ENCODE results near the gene INPP5D.
"Not testable (repeated sequence)": the region's sequence is repeated elsewhere in the genome, so short reads cannot be mapped to it uniquely, and the experiment has no call there.

Gene INPP5D

DNA sequence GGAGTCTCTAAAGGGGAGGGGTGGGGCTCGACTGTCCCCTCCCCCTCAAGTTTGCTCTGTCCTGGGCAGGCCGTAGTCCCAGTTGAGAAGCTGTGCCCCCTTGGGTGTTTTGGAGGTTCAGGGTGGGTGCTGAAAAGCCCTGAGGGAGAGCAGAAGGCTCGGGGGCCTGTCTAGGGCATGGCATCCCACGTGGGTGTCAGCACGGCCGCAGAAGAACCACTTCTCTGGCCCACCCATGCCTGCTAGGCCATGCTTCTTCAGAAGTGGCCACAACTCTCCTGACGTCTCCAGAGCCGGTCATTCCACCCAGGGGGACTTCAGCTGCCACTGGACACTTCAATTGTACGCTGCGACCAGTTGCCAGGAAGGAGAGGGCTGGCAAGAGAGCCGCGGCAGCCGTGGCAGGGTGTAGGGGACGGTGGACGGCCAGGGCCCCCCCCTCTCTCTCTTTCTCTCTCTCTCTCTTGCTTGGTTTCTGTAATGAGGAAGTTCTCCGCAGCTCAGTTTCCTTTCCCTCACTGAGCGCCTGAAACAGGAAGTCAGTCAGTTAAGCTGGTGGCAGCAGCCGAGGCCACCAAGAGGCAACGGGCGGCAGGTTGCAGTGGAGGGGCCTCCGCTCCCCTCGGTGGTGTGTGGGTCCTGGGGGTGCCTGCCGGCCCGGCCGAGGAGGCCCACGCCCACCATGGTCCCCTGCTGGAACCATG is at the start of gene INPP5D:
TSS of gene INPP5D (plus strand) at position 546 of the 704 bp plus-strand sequence. CDS start at position 683, 137 bp downstream.
- no peak for DNase-seq

- DNase-seq, result no peak
Measured at GRCh38 chr2:233010569-233011267, 49.4 kb upstream of the INPP5D start.

- no peak for DNase-seq
Measured at GRCh38 chr2:233011268-233011650, 48.9 kb upstream of the INPP5D start.

- no peak for DNase-seq
Measured at GRCh38 chr2:233011702-233012131, 48.4 kb upstream of the INPP5D start.

- no peak for DNase-seq
Measured at GRCh38 chr2:233012301-233012971, 47.7 kb upstream of the INPP5D start.

DNA sequence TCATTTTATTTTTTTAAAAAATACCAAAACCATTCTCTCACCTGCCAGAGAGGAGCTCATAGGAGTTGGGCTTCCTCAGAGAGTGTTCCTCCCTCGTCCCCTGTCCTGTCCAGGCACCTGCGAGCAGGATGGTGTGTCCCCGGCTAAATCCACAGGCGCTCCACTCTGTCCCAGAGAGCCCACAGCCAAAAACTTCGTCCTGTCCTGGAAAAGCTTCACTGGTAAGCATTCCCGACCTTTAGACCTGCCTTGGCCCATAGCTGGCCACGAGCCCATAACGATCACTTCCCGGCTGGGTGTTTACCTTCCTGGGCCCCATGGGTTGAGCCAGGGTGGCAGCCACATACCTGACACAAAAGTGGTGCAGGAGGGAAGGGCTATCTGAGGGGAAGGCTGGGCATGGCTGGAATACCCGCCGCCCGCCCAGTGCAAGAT is 47.1 kb upstream of the INPP5D start, which contains the start of gene NGEF:
TSS of gene NGEF (minus strand) at position 230 of the 435 bp plus-strand sequence. CDS start 38,366 bp downstream, outside the sequence.
- DNase-seq, result no peak

DNA sequence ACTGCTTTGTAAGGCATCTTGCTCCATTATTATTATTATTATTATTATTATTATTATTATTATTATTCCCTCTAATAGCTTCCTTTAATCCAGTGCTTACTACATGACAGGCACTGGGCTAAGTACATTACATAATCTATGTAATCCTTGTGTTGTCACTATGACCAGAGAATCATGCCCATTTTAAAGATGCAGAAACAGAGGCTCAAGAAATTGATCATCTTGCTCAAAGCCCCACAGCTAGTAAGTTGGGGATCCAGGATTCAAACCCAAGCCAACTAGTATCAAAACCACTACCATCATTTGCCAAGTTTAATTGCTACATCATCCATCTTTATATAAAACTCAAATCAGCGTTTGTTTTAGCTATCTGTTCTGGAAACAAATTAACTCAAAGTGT is 46.5 kb upstream of the INPP5D start:
- DNase-seq, result no peak

- DNase-seq, result no peak
Measured at GRCh38 chr2:233015019-233015645, 45.0 kb upstream of the INPP5D start.

DNA sequence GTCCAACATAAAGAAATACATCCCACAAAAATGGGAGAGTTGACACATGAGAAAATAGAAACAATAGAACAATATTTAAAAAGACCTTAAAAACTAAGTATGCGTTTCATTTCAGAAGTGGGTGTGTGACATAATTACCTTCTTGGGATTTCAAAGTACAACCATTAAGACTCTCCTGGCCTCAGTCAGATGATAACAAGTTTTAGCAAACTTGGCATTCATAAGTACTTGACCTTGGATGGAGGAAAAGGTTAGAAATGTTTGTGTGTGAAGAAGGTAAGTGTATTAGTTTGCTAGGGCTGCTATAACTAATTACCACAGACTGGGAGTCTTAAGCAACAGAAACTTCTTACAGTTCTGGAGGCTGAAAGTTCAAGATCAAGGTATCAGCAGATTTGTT is 42.2 kb upstream of the INPP5D start:
- DNase-seq, result no peak

DNA sequence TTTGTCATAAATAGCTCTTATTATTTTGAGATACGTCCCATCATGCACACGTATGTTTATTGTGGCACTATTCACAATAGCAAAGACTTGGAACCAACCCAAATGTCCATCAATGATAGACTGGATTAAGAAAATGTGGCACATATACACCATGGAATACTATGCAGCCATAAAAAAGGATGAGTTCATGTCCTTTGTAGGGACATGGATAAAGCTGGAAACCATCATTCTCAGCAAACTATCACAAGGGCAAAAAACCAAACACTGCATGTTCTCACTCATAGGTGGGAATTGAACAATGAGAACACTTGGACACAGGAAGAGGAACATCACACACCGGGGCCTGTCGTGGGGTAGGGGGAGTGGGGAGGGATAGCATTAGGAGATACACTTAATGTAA is 40.5 kb upstream of the INPP5D start:
- not testable (repeated sequence) for DNase-seq

GRCh38 chr2:233020454-233020853 is 39.7 kb upstream of the INPP5D start:
- DNase-seq, result no peak

GRCh38 chr2:233021771-233022170 is 38.4 kb upstream of the INPP5D start:
- DNase-seq, result no peak

- no peak for DNase-seq
Measured at GRCh38 chr2:233022561-233022960, 37.6 kb upstream of the INPP5D start.

DNA sequence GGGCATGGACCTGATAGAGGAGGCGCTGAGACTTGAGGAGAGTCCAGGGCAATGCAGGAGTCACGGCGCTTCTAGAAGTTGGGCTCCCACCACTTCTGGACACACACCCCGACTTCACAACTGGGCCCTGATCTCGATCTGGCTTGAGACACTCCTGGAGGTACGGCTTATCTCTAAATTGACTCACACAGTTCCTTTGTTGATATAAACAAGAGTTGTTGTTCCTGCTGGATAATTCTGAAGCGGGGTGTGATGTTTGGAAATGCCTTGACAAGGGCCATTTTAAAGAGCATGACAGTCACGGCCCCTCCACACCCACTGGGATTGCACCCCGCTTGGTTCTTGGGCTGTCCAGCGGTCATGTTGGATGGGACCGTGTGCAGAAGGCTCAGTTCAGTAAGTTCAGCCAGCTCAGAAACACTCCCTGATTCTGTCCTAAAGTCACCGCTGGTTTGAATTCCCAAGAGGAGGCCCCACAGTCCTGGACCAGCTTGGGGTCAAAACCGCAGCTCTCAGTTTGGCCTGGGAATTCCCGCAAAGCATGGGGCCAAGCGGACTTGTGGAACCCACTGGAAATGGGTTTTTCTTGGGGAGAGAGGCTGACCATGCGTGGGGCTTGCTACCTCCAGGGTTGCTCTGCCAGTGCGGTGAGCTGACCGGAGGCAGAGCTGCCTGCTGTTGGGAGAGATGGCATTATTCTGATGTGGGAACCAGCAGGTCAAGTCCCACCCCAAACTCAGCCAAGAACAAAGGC is 37.0 kb upstream of the INPP5D start:
- no peak for DNase-seq

- no peak for DNase-seq
Measured at GRCh38 chr2:233023761-233024410, 36.3 kb upstream of the INPP5D start.

- no peak for DNase-seq
Measured at GRCh38 chr2:233025706-233026105, 34.4 kb upstream of the INPP5D start.

DNA sequence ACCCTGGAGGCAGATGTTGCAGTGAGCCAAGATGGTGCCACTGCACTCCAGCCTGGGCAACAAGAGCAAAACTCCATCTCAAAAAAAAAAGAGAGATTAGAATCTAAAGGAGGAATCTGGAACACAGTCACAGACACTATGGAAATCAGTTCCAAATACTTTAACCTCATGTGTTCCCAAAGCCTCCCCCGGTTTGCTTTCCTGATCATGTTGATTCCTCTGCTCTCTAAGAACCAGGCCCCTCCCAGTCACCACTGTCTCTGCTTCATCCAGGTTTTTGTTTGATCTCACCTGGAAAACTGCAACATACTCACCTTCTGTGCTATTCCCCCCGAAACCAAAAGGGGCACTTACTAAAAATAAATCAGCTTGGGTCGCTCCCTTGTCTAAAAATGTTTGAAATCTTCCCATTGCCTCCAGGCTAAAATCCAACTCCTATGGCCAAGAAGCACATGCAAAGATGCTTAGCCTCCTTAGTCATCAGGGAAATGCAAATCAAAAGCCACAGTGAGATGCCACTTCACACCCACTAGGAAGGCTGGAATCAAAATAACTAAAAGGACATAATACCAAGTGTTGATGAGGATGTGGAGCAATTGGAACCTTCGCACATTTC is 33.8 kb upstream of the INPP5D start:
- no peak for DNase-seq

DNA sequence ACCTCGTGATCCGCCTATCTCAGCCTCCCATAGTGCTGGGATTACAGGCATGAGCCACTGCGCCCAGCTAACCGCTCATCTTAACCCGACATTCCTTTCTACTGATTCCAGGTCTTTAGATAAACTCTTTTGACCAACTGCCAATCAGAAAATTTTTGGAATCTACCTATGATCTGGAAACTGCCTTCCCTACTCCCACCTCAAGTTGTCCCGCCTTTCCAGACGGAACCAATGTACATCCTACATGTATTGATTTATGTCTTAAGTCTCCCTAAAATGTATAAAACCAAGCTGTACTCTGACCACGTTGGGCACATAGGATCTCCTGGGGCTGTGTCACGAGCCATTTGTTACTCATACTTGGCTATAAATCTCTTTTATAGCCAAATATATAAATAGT is 30.8 kb upstream of the INPP5D start:
- DNase-seq, result no peak

- no peak for DNase-seq
Measured at GRCh38 chr2:233031556-233032500, 28.3 kb upstream of the INPP5D start.

Measured in midbrain (tissue), 1 donor.